Measurements from ENCODE around the gene METTL16. TPM values are rescaled to one million over a fixed set of nuclear protein-coding genes. Genes with fewer than 3 reads are reported as not detected.

METTL16 gene
- polyA plus RNA-seq, 1 experiment = 10.4 TPM

DNA sequence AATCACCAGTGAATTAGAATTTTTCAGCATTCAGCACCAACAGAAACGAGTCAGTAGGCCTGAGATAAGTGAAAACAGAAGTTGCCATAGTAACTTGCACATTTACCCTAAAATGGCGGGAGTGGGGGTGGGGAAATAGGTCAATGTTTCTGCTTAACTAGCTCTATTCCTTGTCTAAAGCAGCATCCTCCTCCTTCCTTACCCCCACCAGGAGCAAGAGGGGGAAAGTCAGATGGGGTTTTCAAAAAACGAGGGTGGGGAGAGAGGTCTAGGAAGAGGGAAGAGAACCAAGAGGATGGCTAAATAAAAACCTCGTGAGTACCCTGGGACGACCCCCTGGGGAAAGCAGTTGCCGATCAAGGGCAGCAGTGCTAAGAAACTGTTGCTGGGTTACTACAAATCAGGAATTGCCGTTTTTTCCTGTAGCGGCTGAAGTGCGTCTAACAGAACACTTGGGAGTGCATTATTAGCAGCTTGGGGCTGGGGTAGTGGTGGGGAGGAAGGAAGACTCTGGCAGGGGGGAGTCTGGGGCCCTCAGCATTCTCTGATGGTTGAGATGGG lies 76.4 kb downstream of the METTL16 start:
- TF ChIP-seq, protein P1, sequence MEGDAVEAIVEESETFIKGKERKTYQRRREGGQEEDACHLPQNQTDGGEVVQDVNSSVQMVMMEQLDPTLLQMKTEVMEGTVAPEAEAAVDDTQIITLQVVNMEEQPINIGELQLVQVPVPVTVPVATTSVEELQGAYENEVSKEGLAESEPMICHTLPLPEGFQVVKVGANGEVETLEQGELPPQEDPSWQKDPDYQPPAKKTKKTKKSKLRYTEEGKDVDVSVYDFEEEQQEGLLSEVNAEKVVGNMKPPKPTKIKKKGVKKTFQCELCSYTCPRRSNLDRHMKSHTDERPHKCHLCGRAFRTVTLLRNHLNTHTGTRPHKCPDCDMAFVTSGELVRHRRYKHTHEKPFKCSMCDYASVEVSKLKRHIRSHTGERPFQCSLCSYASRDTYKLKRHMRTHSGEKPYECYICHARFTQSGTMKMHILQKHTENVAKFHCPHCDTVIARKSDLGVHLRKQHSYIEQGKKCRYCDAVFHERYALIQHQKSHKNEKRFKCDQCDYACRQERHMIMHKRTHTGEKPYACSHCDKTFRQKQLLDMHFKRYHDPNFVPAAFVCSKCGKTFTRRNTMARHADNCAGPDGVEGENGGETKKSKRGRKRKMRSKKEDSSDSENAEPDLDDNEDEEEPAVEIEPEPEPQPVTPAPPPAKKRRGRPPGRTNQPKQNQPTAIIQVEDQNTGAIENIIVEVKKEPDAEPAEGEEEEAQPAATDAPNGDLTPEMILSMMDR (IDR thresholded peaks at IDR 0.05; ENCODE audit: insufficient read depth, low read depth, low read length) = no peak
- no peak overlapping the region for H3K4me3 ChIP-seq (ENCODE audit: low read depth, low read length)
- no peaks in the 10 kb centered on the region for H3K27me3 ChIP-seq (ENCODE audit: control insufficient read depth, insufficient read depth, low read length)
- ChIA-PET POLR2A (no interaction called here), CTCF (interaction anchor here (1.3 to 3.7 kb wide), 4 partner anchors 14 to 52 kb away, joined by 4 to 11 read pairs (median 4); no protein-coding TSS in a partner anchor)
- no peak for DNase-seq (ENCODE audit: low read depth)
- peaks cover 11% of the 10 kb centered on the region for H3K36me3 ChIP-seq (ENCODE audit: control insufficient read depth, insufficient read depth, low read length)

DNA sequence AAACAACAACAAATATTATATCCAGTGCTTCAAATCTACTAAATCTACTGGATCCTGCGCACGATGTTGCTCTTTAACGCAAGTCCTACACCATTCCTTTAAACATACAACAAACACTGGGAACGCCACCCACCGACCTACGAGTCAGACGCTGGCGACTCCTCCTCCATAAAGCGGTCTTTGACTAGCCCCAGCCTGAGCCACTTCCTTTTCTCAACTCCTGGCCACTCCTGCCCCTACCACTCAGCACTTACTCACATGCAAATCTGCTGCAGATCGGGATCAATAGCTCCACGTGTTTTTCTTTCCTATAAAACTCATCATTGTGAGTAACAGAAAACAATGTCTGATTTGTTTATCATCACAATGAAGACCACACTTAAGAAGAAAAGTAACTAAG lies 78.0 kb downstream of the METTL16 start:
- TF ChIP-seq, protein P1 (IDR thresholded peaks at IDR 0.05; ENCODE audit: insufficient read depth, low read depth, low read length) = no peak
- ChIA-PET CTCF (interaction anchor here (1.4 to 3.7 kb wide), 3 partner anchors 18 to 51 kb away, joined by 4 to 11 read pairs (median 5); no protein-coding TSS in a partner anchor), POLR2A (no interaction called here)
- no peak for DNase-seq (ENCODE audit: low read depth)
- Histone ChIP-seq H3K36me3 (ENCODE audit: control insufficient read depth, insufficient read depth, low read length) (peaks cover 10% of the 10 kb centered on the region), H3K4me3 (ENCODE audit: low read depth, low read length) (no peak overlapping the region), H3K27me3 (ENCODE audit: control insufficient read depth, insufficient read depth, low read length) (no peaks in the 10 kb centered on the region)

DNA sequence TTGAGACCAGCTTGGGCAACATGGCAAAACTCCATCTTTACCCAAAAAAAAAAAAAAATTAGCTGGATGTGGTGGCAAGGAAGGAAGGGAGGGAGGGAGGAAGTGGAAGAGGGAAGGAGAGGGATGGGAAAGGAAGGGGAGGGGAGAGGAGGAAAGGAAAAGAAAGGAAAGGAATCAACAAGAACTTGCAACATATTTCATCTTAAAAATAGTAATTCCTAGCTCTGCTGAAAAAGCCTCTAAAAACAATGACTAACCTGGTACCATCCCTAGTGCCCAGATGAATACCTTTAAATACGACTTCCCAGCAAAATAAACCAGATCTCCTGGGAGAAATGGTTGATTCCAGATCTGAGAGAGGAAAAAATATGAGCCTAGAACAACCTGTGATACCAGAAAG lies 83.8 kb downstream of the METTL16 start:
- TF ChIP-seq, protein P1 (IDR thresholded peaks at IDR 0.05; ENCODE audit: insufficient read depth, low read depth, low read length) = no peak
- POLR2A ChIA-PET = interaction anchor here (0.6 kb wide), 1 partner anchor 15 kb away, joined by 3 read pairs; no protein-coding TSS in a partner anchor
- DNase-seq (ENCODE audit: low read depth) = no peak
- peaks cover 1% of the 10 kb centered on the region; the same call in 1 of the 2 replicates for H3K36me3 ChIP-seq (ENCODE audit: control insufficient read depth, insufficient read depth, low read length)
- H3K4me3 ChIP-seq (ENCODE audit: low read depth, low read length) = no peak overlapping the region
- CTCF ChIA-PET = interaction anchor here (1.4 to 1.8 kb wide), 2 partner anchors 12 to 45 kb away, joined by 5 read pairs; no protein-coding TSS in a partner anchor
- H3K27me3 ChIP-seq (ENCODE audit: control insufficient read depth, insufficient read depth, low read length) = no peaks in the 10 kb centered on the region

DNA sequence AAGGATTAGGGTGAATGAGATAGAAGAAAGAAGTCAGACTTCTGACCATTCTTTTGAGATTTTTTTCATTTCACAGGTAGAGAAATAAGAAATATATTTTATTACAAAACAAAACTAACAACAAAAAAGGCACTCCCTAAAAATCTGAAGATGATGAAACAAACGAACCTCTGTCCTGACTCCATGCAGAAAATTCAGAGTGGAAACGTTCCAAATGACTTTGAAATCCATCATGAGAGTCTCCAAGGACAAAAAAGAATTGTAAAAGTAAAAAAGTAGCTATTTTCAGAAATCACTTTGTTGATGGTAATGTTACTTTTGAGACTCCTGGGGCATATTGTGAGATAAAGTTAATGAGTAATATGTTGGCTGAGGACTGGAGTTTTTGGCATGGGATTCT lies 84.5 kb downstream of the METTL16 start:
- TF ChIP-seq, protein P1 (IDR thresholded peaks at IDR 0.05; ENCODE audit: insufficient read depth, low read depth, low read length) = no peak
- no peak for DNase-seq (ENCODE audit: low read depth)
- no peaks in the 10 kb centered on the region for H3K27me3 ChIP-seq (ENCODE audit: control insufficient read depth, insufficient read depth, low read length)
- ChIA-PET POLR2A (no interaction called here), CTCF (interaction anchor here (1.4 to 1.8 kb wide), 2 partner anchors 11 to 44 kb away, joined by 5 read pairs; no protein-coding TSS in a partner anchor)
- no peaks in the 10 kb centered on the region for H3K36me3 ChIP-seq (ENCODE audit: control insufficient read depth, insufficient read depth, low read length)
- H3K4me3 ChIP-seq (ENCODE audit: low read depth, low read length) = no peak overlapping the region

DNA sequence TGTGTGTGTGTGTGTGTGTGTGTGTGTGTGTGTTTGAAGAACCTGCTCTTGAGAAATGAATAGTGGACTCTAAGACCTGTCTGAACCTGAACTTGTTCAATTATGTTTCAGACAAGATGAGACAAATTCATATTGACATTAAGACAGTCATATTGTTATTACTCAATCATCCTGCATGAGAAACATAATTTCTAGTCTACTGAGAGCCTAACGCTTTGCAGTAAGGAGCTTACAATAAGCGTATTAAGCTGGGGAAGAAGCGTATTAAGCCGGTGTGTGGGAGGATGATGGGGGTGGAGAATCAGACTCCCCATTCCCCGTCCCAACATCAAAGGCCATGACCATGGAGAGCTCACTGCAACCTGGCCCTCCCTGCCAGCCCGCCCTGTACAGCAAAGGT lies 88.4 kb downstream of the METTL16 start:
- H3K4me3 ChIP-seq (ENCODE audit: low read depth, low read length) = no peak overlapping the region
- no peaks in the 10 kb centered on the region for H3K27me3 ChIP-seq (ENCODE audit: control insufficient read depth, insufficient read depth, low read length)
- TF ChIP-seq, protein P1 (IDR thresholded peaks at IDR 0.05; ENCODE audit: insufficient read depth, low read depth, low read length) = no peak
- no peak for DNase-seq (ENCODE audit: low read depth)
- POLR2A ChIA-PET = no interaction called here
- CTCF ChIA-PET = interaction anchor here (1.1 kb wide), 1 partner anchor 41 kb away, joined by 4 read pairs; no protein-coding TSS in a partner anchor
- H3K36me3 ChIP-seq (ENCODE audit: control insufficient read depth, insufficient read depth, low read length) = peaks cover 10% of the 10 kb centered on the region

All from BJ (cell line).